Activated naive CD8-positive, alpha-beta T cell treated with anti-CD3 and anti-CD28 coated beads, Interleukin-2, amount 50 U/mL, for 24 hours (primary cell): ENCODE data around the gene SDS.

Experiments used
- ATAC-seq: fragments of 150-1000 bp; cut with Tn5 transposase; one replicate; pipeline ENCODE4 v1.10.0; 2021
- DNase-seq: peaks from one replicate; pipeline ENCODE4 v3.0.0; 2021
- H3K27ac Mint-ChIP-seq: one replicate; pipeline ENCODE4 v1.8.0; 2021; ENCODE audit warnings: mild to moderate bottlenecking, mixed read lengths
- H3K27me3 Mint-ChIP-seq: one replicate; pipeline ENCODE4 v1.8.0; 2021; ENCODE audit warnings: mixed read lengths
- H3K36me3 Mint-ChIP-seq: one replicate; pipeline ENCODE4 v1.8.0; 2021; ENCODE audit warnings: low read depth, mixed read lengths
- H3K4me1 Mint-ChIP-seq: one replicate; pipeline ENCODE4 v1.8.0; 2021; ENCODE audit warnings: mixed read lengths
- H3K4me3 Mint-ChIP-seq: one replicate; pipeline ENCODE4 v1.8.0; 2021; ENCODE audit warnings: mild to moderate bottlenecking, moderate library complexity, mixed read lengths
- H3K9me3 Mint-ChIP-seq: one replicate; pipeline ENCODE4 v1.8.0; 2021; ENCODE audit warnings: mixed read lengths

The SDS gene

GRCh38 chr12:113403435-113404415, at the start of gene SDS:
Gene SDS (minus strand): TSS chr12:113403887. CDS start chr12:113399708, 4,179 bp downstream.
- no peaks in the 10 kb centered on the region for H3K9me3 Mint-ChIP-seq

GRCh38 chr12:113453330-113453729, 49.6 kb upstream of the SDS start:
- Mint-ChIP-seq H3K27ac (no peak overlapping the region), H3K36me3 (no peaks in the 10 kb centered on the region), H3K9me3 (no peaks in the 10 kb centered on the region), H3K4me3 (no peak overlapping the region), H3K4me1 (no peaks in the 10 kb centered on the region), H3K27me3 (peaks cover 14% of the 10 kb centered on the region)
- ATAC-seq (no peak), DNase-seq (no peak)

More at GRCh38 chr12:113403435-113404415, at the start of gene SDS:
- no peak for DNase-seq
- H3K27me3 Mint-ChIP-seq, result peaks cover 4% of the 10 kb centered on the region
- H3K27ac Mint-ChIP-seq, result no peak within 1 kb of the TSS
- no peaks in the 10 kb centered on the region for H3K36me3 Mint-ChIP-seq
- H3K4me3 Mint-ChIP-seq, result no peak within 1 kb of the TSS
- no peak for ATAC-seq
- no peaks in the 10 kb centered on the region for H3K4me1 Mint-ChIP-seq

GRCh38 chr12:113452458-113452857, 48.8 kb upstream of the SDS start:
- H3K4me3 Mint-ChIP-seq, result no peak overlapping the region

GRCh38 chr12:113449839-113450238, 46.2 kb upstream of the SDS start:
- DNase-seq (no peak), ATAC-seq (no peak)
- peaks cover 24% of the 10 kb centered on the region for H3K27me3 Mint-ChIP-seq
- H3K27ac Mint-ChIP-seq, result no peak overlapping the region
- H3K4me1 Mint-ChIP-seq, result no peaks in the 10 kb centered on the region
- no peaks in the 10 kb centered on the region for H3K36me3 Mint-ChIP-seq
- H3K9me3 Mint-ChIP-seq, result peaks cover 4% of the 10 kb centered on the region
- no peak overlapping the region for H3K4me3 Mint-ChIP-seq

More at GRCh38 chr12:113452458-113452857, 48.8 kb upstream of the SDS start:
- Mint-ChIP-seq H3K27ac (no peak overlapping the region), H3K36me3 (no peaks in the 10 kb centered on the region), H3K4me1 (no peaks in the 10 kb centered on the region), H3K9me3 (no peaks in the 10 kb centered on the region), H3K27me3 (peaks cover 14% of the 10 kb centered on the region)
- no peak for DNase-seq
- ATAC-seq, result no peak

- peaks cover 24% of the 10 kb centered on the region for H3K27me3 Mint-ChIP-seq
- ATAC-seq (no peak), DNase-seq (no peak)
- H3K4me1 Mint-ChIP-seq, result no peaks in the 10 kb centered on the region
- H3K9me3 Mint-ChIP-seq, result peaks cover 4% of the 10 kb centered on the region
- H3K36me3 Mint-ChIP-seq, result no peaks in the 10 kb centered on the region
- no peak overlapping the region for H3K27ac Mint-ChIP-seq
- no peak overlapping the region for H3K4me3 Mint-ChIP-seq
Measured at GRCh38 chr12:113449299-113449698, 45.6 kb upstream of the SDS start.

GRCh38 chr12:113448873-113449272, 45.2 kb upstream of the SDS start:
- Mint-ChIP-seq H3K27ac (no peak overlapping the region), H3K27me3 (peaks cover 24% of the 10 kb centered on the region), H3K9me3 (peaks cover 4% of the 10 kb centered on the region), H3K36me3 (no peaks in the 10 kb centered on the region), H3K4me3 (no peak overlapping the region), H3K4me1 (no peaks in the 10 kb centered on the region)
- DNase-seq, result no peak
- ATAC-seq, result no peak

- peaks cover 4% of the 10 kb centered on the region for H3K9me3 Mint-ChIP-seq
- H3K27ac Mint-ChIP-seq, result no peak overlapping the region
- peaks cover 34% of the 10 kb centered on the region for H3K27me3 Mint-ChIP-seq
- no peaks in the 10 kb centered on the region for H3K4me1 Mint-ChIP-seq
- H3K4me3 Mint-ChIP-seq, result no peak overlapping the region
- DNase-seq, result no peak
- ATAC-seq, result no peak
- H3K36me3 Mint-ChIP-seq, result no peaks in the 10 kb centered on the region
Measured at GRCh38 chr12:113445544-113446171, 42.0 kb upstream of the SDS start.

GRCh38 chr12:113443030-113443539, 39.4 kb upstream of the SDS start:
- Mint-ChIP-seq H3K4me1 (no peaks in the 10 kb centered on the region), H3K9me3 (peaks cover 4% of the 10 kb centered on the region), H3K4me3 (no peak overlapping the region), H3K27ac (no peak overlapping the region), H3K27me3 (peaks cover 28% of the 10 kb centered on the region), H3K36me3 (no peaks in the 10 kb centered on the region)
- no peak for DNase-seq
- ATAC-seq, result no peak

- Mint-ChIP-seq H3K27me3 (peaks cover 16% of the 10 kb centered on the region), H3K4me3 (no peak overlapping the region), H3K36me3 (no peaks in the 10 kb centered on the region), H3K27ac (no peak overlapping the region), H3K4me1 (no peaks in the 10 kb centered on the region), H3K9me3 (peaks cover 3% of the 10 kb centered on the region)
- ATAC-seq, result no peak
- no peak for DNase-seq
Measured at GRCh38 chr12:113440947-113441782, 37.5 kb upstream of the SDS start.

GRCh38 chr12:113440336-113440735, 36.6 kb upstream of the SDS start:
- no peaks in the 10 kb centered on the region for H3K9me3 Mint-ChIP-seq
- ATAC-seq (no peak), DNase-seq (no peak)
- H3K27me3 Mint-ChIP-seq, result peaks cover 13% of the 10 kb centered on the region
- H3K4me3 Mint-ChIP-seq, result no peak overlapping the region
- no peak overlapping the region for H3K27ac Mint-ChIP-seq
- H3K4me1 Mint-ChIP-seq, result no peaks in the 10 kb centered on the region
- no peaks in the 10 kb centered on the region for H3K36me3 Mint-ChIP-seq

GRCh38 chr12:113439606-113440030, 35.9 kb upstream of the SDS start:
- Mint-ChIP-seq H3K9me3 (no peaks in the 10 kb centered on the region), H3K27me3 (peaks cover 10% of the 10 kb centered on the region), H3K4me3 (no peak overlapping the region), H3K36me3 (no peaks in the 10 kb centered on the region), H3K27ac (no peak overlapping the region), H3K4me1 (no peaks in the 10 kb centered on the region)
- ATAC-seq (no peak), DNase-seq (no peak)

GRCh38 chr12:113439301-113439597, 35.6 kb upstream of the SDS start:
- Mint-ChIP-seq H3K36me3 (no peaks in the 10 kb centered on the region), H3K27me3 (peaks cover 10% of the 10 kb centered on the region), H3K27ac (no peak overlapping the region), H3K4me3 (no peak overlapping the region), H3K9me3 (no peaks in the 10 kb centered on the region), H3K4me1 (no peaks in the 10 kb centered on the region)
- DNase-seq, result no peak
- no peak for ATAC-seq

GRCh38 chr12:113438523-113439300, 35.0 kb upstream of the SDS start:
- Mint-ChIP-seq H3K36me3 (no peaks in the 10 kb centered on the region), H3K9me3 (no peaks in the 10 kb centered on the region), H3K4me1 (no peaks in the 10 kb centered on the region), H3K27me3 (peaks cover 10% of the 10 kb centered on the region), H3K27ac (no peak overlapping the region), H3K4me3 (no peak overlapping the region)
- ATAC-seq (no peak), DNase-seq (no peak)

- ATAC-seq (no peak), DNase-seq (no peak)
- Mint-ChIP-seq H3K27me3 (peaks cover 3% of the 10 kb centered on the region), H3K4me3 (no peak overlapping the region), H3K4me1 (no peaks in the 10 kb centered on the region), H3K9me3 (no peaks in the 10 kb centered on the region), H3K27ac (no peak overlapping the region), H3K36me3 (no peaks in the 10 kb centered on the region)
Measured at GRCh38 chr12:113437729-113438100, 34.0 kb upstream of the SDS start.
